ENCODE measurements around the gene SCG5. TPM values are rescaled to one million over a fixed set of nuclear protein-coding genes. Genes with fewer than 3 reads are reported as not detected.
A peak's percentile ranks its signal among the peaks of the same experiment; 100 is the strongest.

Gene SCG5
- total RNA-seq, 1 donor from 2014 or later = 6.1 TPM

DNA sequence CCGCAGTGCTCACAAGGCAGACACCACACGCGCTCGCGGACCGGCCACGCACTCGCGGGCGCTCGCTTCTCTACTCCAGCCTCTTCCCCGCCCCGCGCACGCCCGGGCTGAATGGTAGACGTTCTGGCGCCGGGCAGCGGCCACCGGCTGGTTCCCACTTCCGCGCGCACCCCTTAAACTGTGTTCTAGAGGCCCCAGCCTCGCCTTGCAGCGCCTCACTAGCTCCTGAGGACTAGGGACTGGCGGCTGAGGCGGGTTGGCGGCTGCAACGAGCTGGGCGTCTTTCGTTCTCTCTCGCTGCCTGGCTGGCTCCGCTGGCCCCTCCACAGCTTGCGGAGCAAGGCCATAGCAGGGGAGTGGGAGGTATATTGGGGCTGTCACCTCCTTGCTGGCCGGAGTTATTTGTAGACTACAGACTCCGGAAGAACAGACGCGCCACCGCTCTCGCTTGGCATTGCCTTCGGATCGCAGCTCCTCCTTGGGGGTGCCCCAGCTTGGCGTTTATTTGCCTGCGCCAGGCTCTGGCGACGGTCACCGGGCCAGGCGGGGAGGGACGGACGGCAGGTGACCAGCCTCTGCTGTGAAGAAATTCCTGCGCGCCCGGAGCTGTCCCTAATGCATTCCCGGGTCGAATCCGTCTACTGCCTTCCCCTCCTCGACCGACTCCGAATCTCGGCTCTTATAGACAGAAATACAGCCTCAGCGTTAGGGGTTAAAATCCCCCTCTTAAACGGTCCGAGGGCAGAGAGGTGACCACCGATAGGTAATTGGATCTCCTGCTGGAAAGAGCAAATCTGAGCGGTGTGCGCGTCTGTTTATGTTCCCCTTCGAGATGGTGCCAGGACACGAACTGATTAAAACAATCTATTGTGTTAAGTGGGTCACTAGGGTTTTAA is 77.6 kb downstream of the SCG5 start:
- H3K27me3 ChIP-seq = no peaks in the 10 kb centered on the region
- DNase-seq (ENCODE audit: extremely low spot score in 2 of 2) = no peak
- H3K4me3 ChIP-seq = peak overlapping the region; percentile 51 to 59
- H3K27ac ChIP-seq = peak overlapping the region; percentile 90
- H3K36me3 ChIP-seq = no peaks in the 10 kb centered on the region
- peak in 1 of 2 donors; percentile 22 for TF ChIP-seq POLR2AphosphoS5 (IDR thresholded peaks at IDR 0.05; ENCODE audit: insufficient read depth in 1 of 2, low read depth in 1 of 2)
- TF ChIP-seq POLR2A (IDR thresholded peaks at IDR 0.05) = no peak
- TF ChIP-seq, protein P1, sequence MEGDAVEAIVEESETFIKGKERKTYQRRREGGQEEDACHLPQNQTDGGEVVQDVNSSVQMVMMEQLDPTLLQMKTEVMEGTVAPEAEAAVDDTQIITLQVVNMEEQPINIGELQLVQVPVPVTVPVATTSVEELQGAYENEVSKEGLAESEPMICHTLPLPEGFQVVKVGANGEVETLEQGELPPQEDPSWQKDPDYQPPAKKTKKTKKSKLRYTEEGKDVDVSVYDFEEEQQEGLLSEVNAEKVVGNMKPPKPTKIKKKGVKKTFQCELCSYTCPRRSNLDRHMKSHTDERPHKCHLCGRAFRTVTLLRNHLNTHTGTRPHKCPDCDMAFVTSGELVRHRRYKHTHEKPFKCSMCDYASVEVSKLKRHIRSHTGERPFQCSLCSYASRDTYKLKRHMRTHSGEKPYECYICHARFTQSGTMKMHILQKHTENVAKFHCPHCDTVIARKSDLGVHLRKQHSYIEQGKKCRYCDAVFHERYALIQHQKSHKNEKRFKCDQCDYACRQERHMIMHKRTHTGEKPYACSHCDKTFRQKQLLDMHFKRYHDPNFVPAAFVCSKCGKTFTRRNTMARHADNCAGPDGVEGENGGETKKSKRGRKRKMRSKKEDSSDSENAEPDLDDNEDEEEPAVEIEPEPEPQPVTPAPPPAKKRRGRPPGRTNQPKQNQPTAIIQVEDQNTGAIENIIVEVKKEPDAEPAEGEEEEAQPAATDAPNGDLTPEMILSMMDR (IDR thresholded peaks at IDR 0.05) = no peak
- intact Hi-C loops (cut with DNase I) = loop anchor here (10.0 kb wide), 1 partner anchor 106 kb away; no protein-coding TSS in a partner anchor
- H3K4me1 ChIP-seq = peaks cover 14% of the 10 kb centered on the region
- no peaks in the 10 kb centered on the region for H3K9me3 ChIP-seq

DNA sequence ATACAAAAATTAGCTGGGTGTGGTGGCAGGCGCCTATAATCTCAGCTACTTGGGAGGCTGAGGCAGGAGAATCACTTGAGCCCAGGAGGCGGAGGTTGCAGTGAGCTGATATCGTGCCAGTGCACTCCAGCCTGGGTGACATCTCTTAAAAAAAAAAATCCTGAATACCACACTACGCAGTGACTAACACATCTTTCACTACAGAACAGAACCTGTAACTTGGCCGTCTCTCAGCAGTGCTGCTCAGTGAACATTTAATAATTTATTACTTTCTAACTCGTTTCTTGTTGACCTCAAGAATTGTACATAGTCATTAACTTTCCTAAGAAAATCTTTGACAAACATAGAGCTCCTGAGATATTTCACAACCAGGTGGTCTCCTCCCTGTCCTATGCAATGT is 80.1 kb downstream of the SCG5 start:
- H3K9me3 ChIP-seq = no peaks in the 10 kb centered on the region
- TF ChIP-seq, protein P1 (IDR thresholded peaks at IDR 0.05) = no peak
- TF ChIP-seq POLR2A (IDR thresholded peaks at IDR 0.05) (no peak), POLR2AphosphoS5 (IDR thresholded peaks at IDR 0.05; ENCODE audit: insufficient read depth in 1 of 2, low read depth in 1 of 2) (no peak)
- intact Hi-C loops (cut with DNase I) = loop anchor here (10.0 kb wide), 1 partner anchor 47 kb away; no protein-coding TSS in a partner anchor
- H3K4me1 ChIP-seq = peaks cover 14% of the 10 kb centered on the region
- peak overlapping the region in 1 of 2 donors; percentile 51 for H3K4me3 ChIP-seq
- H3K36me3 ChIP-seq = no peaks in the 10 kb centered on the region
- H3K27ac ChIP-seq = peak overlapping the region; percentile 90
- DNase-seq (ENCODE audit: extremely low spot score in 2 of 2) = no peak
- no peaks in the 10 kb centered on the region for H3K27me3 ChIP-seq

DNA sequence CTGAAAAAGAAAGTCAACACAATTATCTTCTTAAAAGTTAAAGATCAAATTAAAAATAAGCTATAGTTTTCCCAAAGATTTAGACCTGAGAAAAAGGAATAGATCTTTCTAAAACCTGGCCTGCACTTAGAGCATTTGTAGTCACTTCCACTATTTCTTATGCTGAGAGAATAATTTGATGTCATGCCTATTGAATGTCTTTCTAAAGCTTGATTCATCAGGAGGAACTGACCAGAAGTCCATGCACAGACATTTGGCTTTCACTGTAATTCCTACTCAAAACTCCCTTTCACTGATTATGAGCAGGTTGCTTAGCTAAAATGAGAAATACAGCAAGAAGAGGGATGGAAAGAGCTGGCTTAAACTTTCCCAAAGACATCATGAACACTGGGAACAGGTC is 80.6 kb downstream of the SCG5 start:
- no peak for DNase-seq (ENCODE audit: extremely low spot score in 2 of 2)
- H3K4me1 ChIP-seq = peaks cover 14% of the 10 kb centered on the region
- H3K36me3 ChIP-seq = no peaks in the 10 kb centered on the region
- intact Hi-C loops (cut with DNase I) = loop anchor here (10.0 kb wide), 1 partner anchor 47 kb away; no protein-coding TSS in a partner anchor
- H3K27ac ChIP-seq = no peak overlapping the region
- no peaks in the 10 kb centered on the region for H3K9me3 ChIP-seq
- H3K27me3 ChIP-seq = no peaks in the 10 kb centered on the region
- peak overlapping the region in 1 of 2 donors; percentile 51 for H3K4me3 ChIP-seq
- TF ChIP-seq POLR2AphosphoS5 (IDR thresholded peaks at IDR 0.05; ENCODE audit: insufficient read depth in 1 of 2, low read depth in 1 of 2) (no peak), POLR2A (IDR thresholded peaks at IDR 0.05) (no peak)
- TF ChIP-seq, protein P1 (IDR thresholded peaks at IDR 0.05) = no peak

DNA sequence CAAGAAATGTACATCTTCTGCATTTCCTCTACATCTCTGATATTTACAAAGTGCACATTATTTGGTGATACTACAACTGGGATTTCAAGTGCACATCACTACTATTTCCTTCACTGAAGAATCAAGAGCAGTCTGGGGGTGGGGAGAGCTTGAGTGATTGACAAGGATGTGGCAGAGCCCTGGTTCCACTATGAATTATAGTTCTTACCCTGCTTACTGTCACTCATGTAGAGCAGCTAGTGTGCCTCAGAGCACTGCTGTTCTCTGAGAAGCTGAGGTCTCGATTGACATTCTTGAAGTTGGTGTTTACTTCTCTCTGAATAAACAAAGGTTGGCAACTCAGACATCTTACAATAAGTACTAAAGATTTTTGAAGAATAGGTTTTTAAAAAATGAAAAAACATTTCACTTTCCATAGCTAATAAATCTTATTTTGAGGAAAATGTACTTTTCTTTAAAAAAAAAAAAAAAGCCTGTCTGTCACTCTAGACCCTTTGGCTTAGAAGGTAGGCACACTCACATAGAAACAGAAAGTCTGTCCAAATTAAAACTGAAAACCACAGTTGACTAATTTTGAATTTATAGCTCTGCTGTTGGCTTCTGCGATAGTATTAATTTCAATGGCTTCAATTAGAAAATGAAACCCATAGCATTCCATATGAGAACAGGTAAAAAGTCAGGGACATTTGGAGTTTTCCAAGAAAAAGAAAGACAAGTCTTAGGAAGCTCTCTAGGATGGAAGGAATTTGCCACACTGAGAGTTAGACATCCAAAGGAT is 81.8 kb downstream of the SCG5 start:
- Histone ChIP-seq H3K36me3 (no peaks in the 10 kb centered on the region), H3K9me3 (no peaks in the 10 kb centered on the region), H3K4me1 (peaks cover 8% of the 10 kb centered on the region), H3K27me3 (no peaks in the 10 kb centered on the region), H3K27ac (no peak overlapping the region), H3K4me3 (no peak overlapping the region)
- intact Hi-C loops (cut with DNase I) = loop anchor here (10.0 kb wide), 1 partner anchor 49 kb away; no protein-coding TSS in a partner anchor
- DNase-seq (ENCODE audit: extremely low spot score in 2 of 2) = no peak
- TF ChIP-seq, protein P1 (IDR thresholded peaks at IDR 0.05) = no peak
- no peak for TF ChIP-seq POLR2AphosphoS5 (IDR thresholded peaks at IDR 0.05; ENCODE audit: insufficient read depth in 1 of 2, low read depth in 1 of 2)
- TF ChIP-seq POLR2A (IDR thresholded peaks at IDR 0.05) = no peak

Data from vagina (tissue), 2 donors.